A549 (cell line): ENCODE results near the gene BEND6.

Experiments
- CEBPB ChIP-seq, 2 experiments: fragments of >200 bp in 1 of 2; sonication (Bioruptor Twin) in 1 of 2; formaldehyde crosslinking in 1 of 2; IDR thresholded peaks; 2 replicates each; pipeline ENCODE4 v1.6.1; 2012 to 2016
- POLR2A ChIP-seq: IDR thresholded peaks from 2 replicates; pipeline ENCODE4 v1.6.1; 2012; ENCODE audit warnings: mild to moderate bottlenecking, low read length
- RAD21 ChIP-seq, 2 experiments: fragments of >200 bp in 1 of 2; sonication (Bioruptor Twin) in 1 of 2; formaldehyde crosslinking in 1 of 2; IDR thresholded peaks in 1 of 2; conservative IDR thresholded peaks in 1 of 2; 2 replicates in 1 of 2; 3 replicates in 1 of 2; pipeline ENCODE4 v1.6.1; 2012 to 2018; ENCODE audit warnings: inconsistent platforms in 1 of 2
- ZSCAN20 ChIP-seq: fragments of 250-450 bp; sonication (Bioruptor Pico); IDR thresholded peaks from 2 replicates; pipeline ENCODE4 v1.8.0; 2022; ENCODE audit warnings: mild to moderate bottlenecking, moderate library complexity
- TF ChIP-seq, protein P1 (sequence below): fragments of >200 bp; sonication (Bioruptor Twin); formaldehyde crosslinking; IDR thresholded peaks from 3 replicates; pipeline ENCODE4 v1.5.1; 2016

GRCh38 chr6:57038906-57039305 lies 84.0 kb downstream of the BEND6 start:
- TF ChIP-seq, protein P1, sequence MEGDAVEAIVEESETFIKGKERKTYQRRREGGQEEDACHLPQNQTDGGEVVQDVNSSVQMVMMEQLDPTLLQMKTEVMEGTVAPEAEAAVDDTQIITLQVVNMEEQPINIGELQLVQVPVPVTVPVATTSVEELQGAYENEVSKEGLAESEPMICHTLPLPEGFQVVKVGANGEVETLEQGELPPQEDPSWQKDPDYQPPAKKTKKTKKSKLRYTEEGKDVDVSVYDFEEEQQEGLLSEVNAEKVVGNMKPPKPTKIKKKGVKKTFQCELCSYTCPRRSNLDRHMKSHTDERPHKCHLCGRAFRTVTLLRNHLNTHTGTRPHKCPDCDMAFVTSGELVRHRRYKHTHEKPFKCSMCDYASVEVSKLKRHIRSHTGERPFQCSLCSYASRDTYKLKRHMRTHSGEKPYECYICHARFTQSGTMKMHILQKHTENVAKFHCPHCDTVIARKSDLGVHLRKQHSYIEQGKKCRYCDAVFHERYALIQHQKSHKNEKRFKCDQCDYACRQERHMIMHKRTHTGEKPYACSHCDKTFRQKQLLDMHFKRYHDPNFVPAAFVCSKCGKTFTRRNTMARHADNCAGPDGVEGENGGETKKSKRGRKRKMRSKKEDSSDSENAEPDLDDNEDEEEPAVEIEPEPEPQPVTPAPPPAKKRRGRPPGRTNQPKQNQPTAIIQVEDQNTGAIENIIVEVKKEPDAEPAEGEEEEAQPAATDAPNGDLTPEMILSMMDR: no peak
- TF ChIP-seq ZSCAN20 (CRISPR knock-in tag) (no peak), POLR2A (no peak), CEBPB (IDR thresholded peaks at IDR 0.05) (no peak), RAD21 (conservative IDR thresholded peaks at IDR 0.05 in 1 of 2, IDR thresholded peaks at IDR 0.05 in 1 of 2) (no peak)
